Nephron progenitor cell (in vitro differentiated cells): ENCODE results near the gene C22orf23.

Experiments
- DNase-seq: peaks from one replicate; pipeline ENCODE4 v3.0.0; 2021
- H3K27ac Mint-ChIP-seq: 2 replicates; pipeline ENCODE4 v1.8.0; 2021; ENCODE audit warnings: mild to moderate bottlenecking, moderate library complexity, mixed read lengths
- H3K27me3 Mint-ChIP-seq: 2 replicates; pipeline ENCODE4 v1.8.0; 2021; ENCODE audit warnings: mild to moderate bottlenecking, low read depth, mixed read lengths; ENCODE audit not compliant: poor library complexity
- H3K36me3 Mint-ChIP-seq: 2 replicates; pipeline ENCODE4 v1.8.0; 2021; ENCODE audit warnings: low read depth, mixed read lengths
- H3K4me1 Mint-ChIP-seq: 2 replicates; pipeline ENCODE4 v1.8.0; 2021; ENCODE audit warnings: mixed read lengths
- H3K4me3 Mint-ChIP-seq: 2 replicates; pipeline ENCODE4 v1.8.0; 2021; ENCODE audit warnings: mild to moderate bottlenecking, moderate library complexity, mixed read lengths
- H3K9me3 Mint-ChIP-seq: 2 replicates; pipeline ENCODE4 v1.8.0; 2021; ENCODE audit warnings: mild to moderate bottlenecking, moderate library complexity, mixed read lengths
- CTCF ChIP-seq: fragments of 200-600 bp; sonication (generic); IDR thresholded peaks from 2 replicates; pipeline ENCODE4 v1.5.0; 2021; ENCODE audit warnings: antibody characterized with exemption

C22orf23 gene

DNA sequence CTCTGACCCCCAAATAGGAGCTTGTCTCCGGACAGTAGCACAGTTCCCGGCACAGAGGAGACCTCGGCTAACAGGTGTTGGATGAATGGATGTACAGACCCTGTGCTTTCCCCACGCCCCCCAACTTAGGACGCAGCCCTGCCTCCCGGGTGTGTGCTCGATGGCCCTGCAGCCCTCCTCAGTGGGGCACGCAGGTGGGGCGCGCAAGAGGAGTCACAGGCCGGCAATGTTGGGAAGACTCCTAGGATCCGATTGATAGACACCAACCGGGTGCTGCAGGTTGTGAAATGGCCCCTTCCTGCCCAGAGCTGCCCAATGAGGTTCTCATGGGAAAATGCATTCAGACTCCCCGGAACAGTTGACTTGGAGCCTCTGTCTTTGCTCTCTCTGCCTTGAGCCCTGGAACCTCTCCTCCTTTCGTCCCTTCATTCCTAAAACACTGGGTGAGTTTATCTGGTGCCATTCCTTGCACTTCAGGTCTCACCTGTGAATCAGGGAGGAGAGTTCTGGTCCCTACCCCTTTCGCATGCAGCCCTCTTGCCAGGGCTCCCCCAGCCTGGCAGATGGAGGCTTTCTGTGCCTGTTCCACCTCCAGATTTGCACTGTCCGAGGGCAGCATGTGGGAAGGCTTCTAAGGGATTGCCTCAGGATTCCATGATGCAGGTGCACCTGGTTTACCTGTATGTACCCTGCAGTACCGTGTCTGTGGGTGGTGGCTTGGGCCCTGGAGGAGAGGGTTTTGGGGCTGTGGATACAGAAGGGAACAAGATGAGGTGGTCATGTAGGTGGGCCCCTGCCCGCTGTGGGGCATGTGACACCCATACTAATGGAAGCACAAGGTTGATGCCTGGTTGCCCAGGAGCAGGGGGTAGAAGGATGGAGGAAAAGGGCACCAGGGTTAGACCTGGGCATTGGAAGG, 46.1 kb downstream of the C22orf23 start:
- H3K4me1 Mint-ChIP-seq, result peaks cover 53% of the 10 kb centered on the region
- H3K36me3 Mint-ChIP-seq, result peaks cover 10% of the 10 kb centered on the region
- H3K9me3 Mint-ChIP-seq, result no peaks in the 10 kb centered on the region
- no peak for TF ChIP-seq CTCF
- peak overlapping the region; percentile 83 for H3K4me3 Mint-ChIP-seq
- peak overlapping the region; percentile 3 for H3K27ac Mint-ChIP-seq
- no peaks in the 10 kb centered on the region for H3K27me3 Mint-ChIP-seq
- no peak for DNase-seq

GRCh38 chr22:37906364-37907008, 46.9 kb downstream of the C22orf23 start:
- peak overlapping the region; percentile 83 for H3K4me3 Mint-ChIP-seq
- H3K27me3 Mint-ChIP-seq, result no peaks in the 10 kb centered on the region
- peak; percentile 56 for DNase-seq
- TF ChIP-seq CTCF, result no peak
- H3K9me3 Mint-ChIP-seq, result no peaks in the 10 kb centered on the region
- no peak overlapping the region for H3K27ac Mint-ChIP-seq
- H3K36me3 Mint-ChIP-seq, result peaks cover 10% of the 10 kb centered on the region
- peaks cover 49% of the 10 kb centered on the region for H3K4me1 Mint-ChIP-seq

- H3K4me1 Mint-ChIP-seq, result peaks cover 42% of the 10 kb centered on the region
- H3K9me3 Mint-ChIP-seq, result no peaks in the 10 kb centered on the region
- DNase-seq, result peak; percentile 86
- H3K4me3 Mint-ChIP-seq, result peak within 1 kb of the TSS; percentile 85
- TF ChIP-seq CTCF, result no peak
- no peaks in the 10 kb centered on the region for H3K27me3 Mint-ChIP-seq
- H3K36me3 Mint-ChIP-seq, result peaks cover 10% of the 10 kb centered on the region
- peak within 1 kb of the TSS; percentile 13 for H3K27ac Mint-ChIP-seq
Observed at GRCh38 chr22:37905534-37906363, 47.7 kb downstream of the C22orf23 start, which contains the start of gene MICALL1. TSS of gene MICALL1 (plus strand) at chr22:37906297. CDS start at chr22:37906423, 126 bp downstream.

DNA sequence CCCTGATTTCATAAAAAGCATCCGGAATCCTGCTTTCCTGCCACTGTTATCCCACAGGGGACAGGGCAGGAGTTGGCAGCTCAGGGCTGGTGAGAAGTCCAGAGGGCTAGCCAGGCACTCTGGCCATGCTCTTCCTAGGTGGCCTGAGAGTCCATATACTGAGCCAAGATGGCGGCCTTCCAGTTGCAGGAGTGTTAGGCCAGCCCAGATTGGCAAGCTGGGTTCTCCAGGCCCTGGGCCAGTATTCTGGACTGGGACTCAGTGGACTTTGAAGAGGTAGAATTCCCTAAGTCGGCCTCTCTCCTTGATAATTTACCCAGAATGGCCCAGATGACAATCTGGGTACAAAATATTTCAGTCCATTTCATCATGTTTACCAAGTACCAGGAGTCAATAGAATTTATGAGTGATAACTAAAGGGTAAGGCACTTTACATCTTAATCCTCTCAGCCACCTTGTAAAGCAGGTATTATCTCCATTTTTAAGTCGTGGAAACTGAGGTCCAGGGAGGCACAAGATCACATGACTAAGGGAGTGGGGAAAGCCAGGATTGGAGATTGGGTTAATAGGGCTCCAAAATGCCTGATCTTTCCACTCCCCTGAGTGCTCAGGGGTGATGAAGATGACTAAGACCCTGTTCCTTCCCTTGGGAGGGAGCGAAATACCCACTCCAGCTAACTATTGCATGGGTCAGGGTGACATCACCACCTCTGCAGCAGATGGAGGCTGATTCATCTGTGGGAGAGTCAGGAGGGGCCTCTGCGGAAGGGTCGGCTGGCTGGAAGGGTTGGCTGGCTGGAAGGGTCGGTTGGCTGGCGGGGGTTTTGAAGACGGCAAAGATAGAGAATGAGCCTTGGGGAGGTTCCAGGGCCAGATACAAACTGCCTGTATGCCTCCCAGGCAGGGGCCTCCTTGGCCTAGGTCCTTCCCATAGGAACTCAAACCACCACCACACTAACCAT, 48.5 kb downstream of the C22orf23 start:
- peaks cover 10% of the 10 kb centered on the region for H3K36me3 Mint-ChIP-seq
- DNase-seq, result peak; percentile 12
- H3K4me1 Mint-ChIP-seq, result peaks cover 33% of the 10 kb centered on the region
- peak overlapping the region; percentile 13 for H3K27ac Mint-ChIP-seq
- H3K9me3 Mint-ChIP-seq, result no peaks in the 10 kb centered on the region
- no peak for TF ChIP-seq CTCF
- peak overlapping the region; percentile 85 for H3K4me3 Mint-ChIP-seq
- H3K27me3 Mint-ChIP-seq, result no peaks in the 10 kb centered on the region
